ENCODE results near the gene PSMD8. TPM values are rescaled to one million over a fixed set of nuclear protein-coding genes. Genes with fewer than 3 reads are reported as not detected.

Gene PSMD8
- total and polyA plus RNA-seq, 2 of the 8 experiments (the other 6 are each of a cell fraction or from before 2014, with no cell fraction given), result 170 to 486 TPM

- peaks cover 9% of the 10 kb centered on the region for H3K23me2 ChIP-seq (ENCODE audit: low read depth, low read length)
- H3K4ac ChIP-seq (replicated peaks; ENCODE audit: insufficient read length, low read depth, low read length), result no peak overlapping the region
- H3K4me2 ChIP-seq (ENCODE audit: insufficient read depth in 1 of 2, low read depth in 2 of 2, low read length in 2 of 2), result 0 out of 4 replicates have a peak overlapping the region, but pooled peaks of 1 of the 2 experiments have one; percentile 3
- no peak overlapping the region for H2AK5ac ChIP-seq (ENCODE audit: low read depth, low read length)
- H2BK5ac ChIP-seq (ENCODE audit: low read depth, low read length), result 0 out of 2 replicates have a peak overlapping the region, but pooled peaks have one; percentile 4
- H4K8ac ChIP-seq (ENCODE audit: extremely low read depth, insufficient read depth, low read length), result no peak overlapping the region
- no peak overlapping the region for H3K56ac ChIP-seq (replicated peaks; ENCODE audit: insufficient read length, low read depth, low read length)
- no peak overlapping the region for H2BK12ac ChIP-seq (ENCODE audit: low read depth, low read length)
- H4K91ac ChIP-seq (replicated peaks; ENCODE audit: insufficient read length, low read length), result no peak overlapping the region
- no peak overlapping the region for H2BK15ac ChIP-seq (ENCODE audit: low read length)
- peaks cover 3 to 16% (median 6%) of the 10 kb centered on the region in 4 experiments; a peak in 6 of 7 replicates for H3K4me1 ChIP-seq (replicated peaks in 1 of 4; ENCODE audit: control insufficient read depth in 3 of 4, insufficient read depth in 4 of 4, low read length in 3 of 4)
- H3K79me2 ChIP-seq (ENCODE audit: control insufficient read depth in 1 of 2, insufficient read depth in 2 of 2, low read length in 2 of 2), result no peaks in the 10 kb centered on the region
- H3K27ac ChIP-seq (ENCODE audit: low read depth, low read length), result no peak overlapping the region
- H3K79me1 ChIP-seq (ENCODE audit: low read depth, low read length), result no peaks in the 10 kb centered on the region
- H3K36me3 ChIP-seq (ENCODE audit: control insufficient read depth in 2 of 4, insufficient read depth in 4 of 4, low read length in 3 of 4), result peaks cover 14 to 26% (median 23%) of the 10 kb centered on the region in 4 experiments; a peak in 7 of 8 replicates
- H3K18ac ChIP-seq (ENCODE audit: extremely low read depth, low read length), result no peak overlapping the region
- H2BK20ac ChIP-seq (ENCODE audit: low read length), result no peak overlapping the region
- CTCF ChIA-PET (ENCODE audit: partially characterized antibody), result interaction anchor here (0.5 to 3.2 kb wide), 21 partner anchors 9 to 395 kb away, joined by 3 to 37 read pairs (median 4); partner anchors contain the start of genes CATSPERG, PPP1R14A and PSMD8
- H2BK120ac ChIP-seq (replicated peaks; ENCODE audit: low read depth, low read length), result no peak overlapping the region
- peaks cover under 1 to 19% of the 10 kb centered on the region in 2 experiments for H4K20me1 ChIP-seq (replicated peaks in 1 of 2; ENCODE audit: control insufficient read depth in 1 of 2, insufficient read depth in 2 of 2, low read length in 2 of 2)
- peak; percentile 70 for FAIRE-seq
- no peak overlapping the region for H2AFZ ChIP-seq (ENCODE audit: low read length)
- H3K9me3 ChIP-seq (ENCODE audit: insufficient read depth in 2 of 2, low read depth in 1 of 2, low read length in 1 of 2), result no peaks in the 10 kb centered on the region
- DNase-seq (ENCODE audit: low read depth in 1 of 2, low spot score in 2 of 2), result peak in 1 of 2 experiments; percentile 74
- no peak overlapping the region for H3K23ac ChIP-seq (ENCODE audit: insufficient read length)
- H4K5ac ChIP-seq (ENCODE audit: insufficient read length, low read depth, low read length), result no peak overlapping the region
- POLR2A ChIA-PET (ENCODE audit: partially characterized antibody), result interaction anchor here (0.5 to 3.0 kb wide), 10 partner anchors 9 to 150 kb away, joined by 3 to 12 read pairs (median 4); partner anchors contain the start of gene PSMD8
- peak overlapping the region in 1 of 4 experiments; percentile 19; a peak in 1 of 7 replicates for H3K9ac ChIP-seq (replicated peaks in 1 of 4; ENCODE audit: extremely low read depth in 1 of 4, low read depth in 3 of 4, low read length in 3 of 4)
- H3K14ac ChIP-seq (ENCODE audit: insufficient read length), result no peak overlapping the region
- TF ChIP-seq SIN3A (conservative IDR thresholded peaks at IDR 0.05 in 1 of 2, IDR thresholded peaks at IDR 0.05 in 1 of 2; ENCODE audit: low read depth in 1 of 2, low read length in 2 of 2) (no peak), RAD21 (IDR thresholded peaks at IDR 0.05 in 1 of 2, conservative IDR thresholded peaks at IDR 0.05 in 1 of 2; ENCODE audit: low read depth in 2 of 2, low read length in 2 of 2) (peak; percentile 71 to 74), HDAC6 (IDR thresholded peaks at IDR 0.05; ENCODE audit: low read depth, low read length) (no peak), CTCF (IDR thresholded peaks at IDR 0.05; ENCODE audit: control extremely low read depth in 1 of 3, insufficient read depth in 1 of 3, low read depth in 1 of 3, low read length in 3 of 3) (peak; percentile 75 to 80 (median 76))
- WGBS, 2 experiments (ENCODE audit: extremely low coverage in 1 of 2, insufficient coverage in 1 of 2, insufficient read length in 1 of 2, insufficient replicate concordance in 2 of 2, low coverage in 1 of 2, low lambda C conversion rate in 2 of 2, missing lambda C conversion rate in 1 of 2), result 83% methylated on average over 10 of the region's 10 CpGs; no CpG with 5 or more reads in 1 of the 2 experiments
- no peaks in the 10 kb centered on the region for H3K27me3 ChIP-seq (replicated peaks in 1 of 4; ENCODE audit: control insufficient read depth in 3 of 4, extremely low read depth in 1 of 4, insufficient read depth in 3 of 4, low read length in 3 of 4)
- H3K4me3 ChIP-seq (ENCODE audit: extremely low read depth in 1 of 4, insufficient read depth in 2 of 4, low read depth in 3 of 4, low read length in 4 of 4), result no peak overlapping the region
These were observed 10.0 kb downstream of the PSMD8 start for GRCh38 chr19:38384209-38385027.

All from H1 (cell line).